ENCODE results near the gene CNOT1.

DNA sequence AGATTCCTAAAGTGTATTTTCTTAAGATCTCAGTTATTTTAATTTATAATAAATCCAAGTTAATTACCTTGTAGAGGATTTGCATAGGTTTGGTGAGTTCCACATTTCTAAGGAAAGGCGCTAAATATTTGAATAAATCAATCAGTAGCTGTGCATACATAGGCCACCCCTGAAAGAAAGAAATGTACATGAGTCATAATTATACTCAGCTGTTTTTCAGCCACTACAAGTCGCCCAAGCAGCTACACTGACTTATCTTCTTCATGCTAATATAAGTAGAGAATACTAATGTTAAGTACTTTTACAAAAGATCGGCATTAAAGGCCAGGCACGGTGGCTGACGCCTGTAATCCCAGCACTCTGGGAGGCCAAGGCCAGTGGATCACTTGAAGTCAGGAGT, 99.4 kb downstream of the CNOT1 start:
- TF ChIP-seq CTCF (IDR thresholded peaks at IDR 0.05) (no peak), POLR2A (IDR thresholded peaks at IDR 0.05) (no peak)
